ENCODE measurements around the gene WEE2.

WEE2 gene

DNA sequence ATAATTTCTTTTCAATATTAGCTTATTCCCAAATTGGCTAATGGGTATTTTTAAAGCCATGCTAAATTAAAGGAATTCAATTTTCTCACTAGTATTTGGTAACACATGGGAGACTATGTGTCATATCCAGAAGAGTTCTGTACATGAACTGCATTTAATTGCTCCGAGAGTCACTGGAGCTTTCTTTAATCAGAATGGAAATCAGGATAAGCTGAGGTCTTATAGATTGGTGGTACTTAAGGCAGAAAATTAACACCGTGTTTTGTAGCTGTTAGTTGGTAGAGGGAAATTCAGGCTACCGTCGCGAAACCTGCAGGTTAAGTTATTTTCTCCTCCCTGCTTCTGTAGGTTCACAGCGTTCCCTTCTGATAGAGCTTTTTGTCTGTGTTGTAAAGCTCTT lies at the start of gene WEE2:
WEE2 (plus strand) TSS at position 3 of the 400 bp plus-strand sequence. CDS start 406 bp downstream, outside the sequence.
- TF ChIP-seq, protein P1, sequence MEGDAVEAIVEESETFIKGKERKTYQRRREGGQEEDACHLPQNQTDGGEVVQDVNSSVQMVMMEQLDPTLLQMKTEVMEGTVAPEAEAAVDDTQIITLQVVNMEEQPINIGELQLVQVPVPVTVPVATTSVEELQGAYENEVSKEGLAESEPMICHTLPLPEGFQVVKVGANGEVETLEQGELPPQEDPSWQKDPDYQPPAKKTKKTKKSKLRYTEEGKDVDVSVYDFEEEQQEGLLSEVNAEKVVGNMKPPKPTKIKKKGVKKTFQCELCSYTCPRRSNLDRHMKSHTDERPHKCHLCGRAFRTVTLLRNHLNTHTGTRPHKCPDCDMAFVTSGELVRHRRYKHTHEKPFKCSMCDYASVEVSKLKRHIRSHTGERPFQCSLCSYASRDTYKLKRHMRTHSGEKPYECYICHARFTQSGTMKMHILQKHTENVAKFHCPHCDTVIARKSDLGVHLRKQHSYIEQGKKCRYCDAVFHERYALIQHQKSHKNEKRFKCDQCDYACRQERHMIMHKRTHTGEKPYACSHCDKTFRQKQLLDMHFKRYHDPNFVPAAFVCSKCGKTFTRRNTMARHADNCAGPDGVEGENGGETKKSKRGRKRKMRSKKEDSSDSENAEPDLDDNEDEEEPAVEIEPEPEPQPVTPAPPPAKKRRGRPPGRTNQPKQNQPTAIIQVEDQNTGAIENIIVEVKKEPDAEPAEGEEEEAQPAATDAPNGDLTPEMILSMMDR (IDR thresholded peaks at IDR 0.05) = no peak

DNA sequence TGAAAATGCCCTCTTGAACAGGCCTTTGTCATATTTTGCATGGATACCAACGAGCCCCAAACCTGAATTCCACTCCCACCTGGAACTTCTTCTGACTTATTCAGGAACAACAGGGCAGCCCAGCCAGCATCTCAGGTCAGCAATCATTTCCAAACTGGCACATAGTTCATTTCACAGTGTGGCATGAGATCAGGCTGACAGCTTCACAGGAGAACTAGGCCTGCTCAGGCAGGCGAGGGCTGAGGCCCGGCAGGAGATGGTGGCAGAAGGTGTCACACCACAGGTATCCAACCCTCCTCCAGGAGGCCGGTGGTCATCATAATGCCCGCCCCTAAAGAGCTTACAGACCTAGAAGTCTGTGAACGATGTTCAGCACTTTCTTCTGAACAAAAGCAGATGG lies 48.7 kb upstream of the WEE2 start:
- TF ChIP-seq, protein P1 (IDR thresholded peaks at IDR 0.05) = no peak

DNA sequence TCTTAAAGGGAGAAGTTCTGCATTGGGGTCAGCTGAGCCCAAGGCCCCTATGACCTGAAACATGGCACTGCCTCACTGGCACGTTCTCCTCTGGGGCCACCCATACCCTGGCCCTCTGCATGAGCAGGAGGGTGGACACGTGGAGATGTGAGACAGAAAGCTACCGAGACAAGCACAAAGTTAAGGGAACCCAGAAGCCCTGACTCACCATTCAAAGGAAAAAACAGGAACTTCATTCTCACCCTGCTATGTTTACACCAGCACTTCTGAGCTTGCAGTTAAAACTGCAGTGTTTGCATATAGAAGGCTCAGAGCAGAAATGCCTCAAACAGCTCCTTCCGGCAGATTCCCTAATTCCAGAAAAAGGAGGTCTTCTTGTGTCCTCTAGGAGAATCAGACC lies 47.9 kb upstream of the WEE2 start:
- TF ChIP-seq, protein P1 (IDR thresholded peaks at IDR 0.05) = no peak

DNA sequence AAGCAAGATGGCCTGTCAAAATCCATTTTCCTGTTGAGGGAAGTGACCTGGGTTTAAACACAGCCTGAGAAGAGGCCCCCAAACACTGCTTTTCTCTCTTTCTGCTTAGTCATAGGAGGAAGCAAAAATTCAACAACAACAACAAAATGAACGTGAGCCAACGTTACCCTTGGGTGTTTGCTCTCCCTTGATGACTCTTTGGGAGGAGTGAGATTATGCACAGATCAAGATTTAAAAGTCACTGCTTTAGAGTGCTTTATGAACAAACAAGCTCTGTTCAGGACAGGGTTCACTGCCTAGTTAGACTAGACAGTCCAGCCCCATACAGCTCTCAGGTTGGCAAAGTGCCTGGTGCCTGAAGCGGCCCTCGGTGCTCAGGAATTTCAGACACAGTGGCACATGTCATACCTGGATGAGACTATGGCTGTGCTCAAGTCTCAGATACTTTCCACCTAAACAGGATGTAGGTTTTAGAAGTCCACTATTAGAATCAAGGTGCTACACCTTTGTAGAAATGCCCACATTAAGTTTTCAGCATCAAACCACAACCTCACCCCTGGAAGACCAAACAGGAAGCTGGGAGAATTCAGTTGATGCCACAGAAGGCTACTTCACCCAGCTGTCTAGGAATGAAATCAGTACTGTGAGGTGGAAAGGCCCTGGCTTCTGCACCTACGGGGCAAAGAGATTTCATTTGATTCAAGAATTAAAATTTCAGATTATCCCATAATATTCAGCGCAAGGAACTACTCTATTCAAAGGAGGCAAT lies 44.9 kb upstream of the WEE2 start:
- TF ChIP-seq, protein P1 (IDR thresholded peaks at IDR 0.05) = no peak

DNA sequence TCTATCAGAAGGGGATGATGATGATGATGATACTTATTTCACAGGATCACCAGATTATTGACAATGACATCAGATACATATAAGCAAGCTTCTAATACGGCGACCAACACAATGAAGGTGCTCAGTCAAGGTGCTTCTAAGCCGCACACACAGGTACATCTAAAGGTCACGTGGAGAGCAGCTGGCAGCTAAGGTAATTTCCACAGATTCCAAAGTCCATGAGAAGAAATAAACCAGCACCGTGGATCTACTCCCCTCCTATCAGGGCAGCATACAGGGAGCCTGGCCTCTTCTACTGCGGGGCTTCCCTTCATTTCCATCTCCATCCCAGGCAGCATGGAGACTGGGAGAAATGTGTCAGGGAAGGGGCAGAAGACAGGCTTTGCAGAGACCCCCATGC lies 43.7 kb upstream of the WEE2 start:
- TF ChIP-seq, protein P1 (IDR thresholded peaks at IDR 0.05) = no peak

DNA sequence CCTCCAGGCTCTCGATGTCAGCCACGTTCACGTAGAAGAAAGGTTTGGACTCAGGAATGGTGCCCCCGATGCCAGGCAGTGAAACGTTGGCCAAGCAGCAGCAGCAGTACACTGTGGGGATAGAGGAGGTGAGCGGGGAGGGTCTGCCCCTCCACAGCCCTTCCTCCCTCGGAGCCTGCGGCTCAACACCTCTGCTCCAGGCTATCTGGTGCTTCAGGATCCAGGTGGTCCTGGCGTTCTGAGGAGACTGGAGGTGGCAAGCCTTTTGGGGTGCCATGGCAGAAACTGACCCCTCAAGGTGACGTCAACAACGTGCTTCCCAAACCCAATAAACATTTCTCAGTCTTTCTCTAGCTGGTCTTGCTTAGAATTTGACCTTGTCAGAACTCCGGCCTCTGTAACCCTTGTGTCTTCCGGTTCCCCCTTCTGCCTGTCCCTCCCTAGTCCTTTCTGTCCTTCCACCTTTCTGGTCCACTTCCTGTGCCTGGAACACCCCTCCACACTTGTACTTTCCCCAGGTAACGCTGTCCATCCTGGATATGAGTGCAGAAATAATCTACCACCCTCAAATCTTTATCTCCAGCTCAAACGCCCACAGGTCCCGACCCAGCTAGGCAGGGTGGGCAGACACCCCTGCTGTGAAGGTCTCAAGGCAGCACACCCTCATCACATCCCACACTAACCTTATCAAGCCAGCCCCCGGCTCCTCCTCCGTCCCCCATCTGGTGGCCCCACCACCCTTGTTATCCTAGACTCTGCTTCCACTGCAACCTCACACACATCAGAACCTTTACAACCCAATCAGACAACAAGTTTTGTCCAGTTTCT lies 42.7 kb upstream of the WEE2 start:
- TF ChIP-seq, protein P1 (IDR thresholded peaks at IDR 0.05) = no peak

DNA sequence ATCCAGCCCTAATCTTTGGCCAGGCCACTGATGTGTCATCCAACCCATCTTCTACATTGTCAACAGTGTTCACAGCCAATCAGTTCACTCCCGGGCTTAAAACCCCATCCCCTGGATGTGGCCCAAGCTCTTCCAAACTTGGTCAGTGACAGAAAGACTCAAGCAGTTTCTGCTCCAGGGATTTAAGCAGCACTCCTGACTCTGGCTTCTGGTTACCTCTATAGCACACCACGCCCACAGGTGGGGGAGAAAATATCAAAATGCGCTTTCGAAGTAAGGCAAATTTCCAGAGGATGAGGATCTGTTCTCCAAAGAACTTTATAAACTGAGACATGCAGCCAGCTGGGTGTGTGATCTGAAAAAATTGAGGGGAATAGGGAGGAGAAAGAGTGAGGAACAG lies 42.1 kb upstream of the WEE2 start:
- TF ChIP-seq, protein P1 (IDR thresholded peaks at IDR 0.05) = no peak
